Breast epithelium (tissue), 3 donors: ENCODE data around the gene NUP107.

Source experiments
- POLR2A ChIP-seq: fragments of 450-650 bp; IDR thresholded peaks from one replicate; pipeline ENCODE4 v1.6.1; 2016; ENCODE audit warnings: antibody characterized with exemption, mild to moderate bottlenecking, moderate library complexity
- TF ChIP-seq, protein P1 (sequence below), 3 donors: fragments of 450-650 bp; IDR thresholded peaks; one replicate each; pipeline ENCODE4 v1.5.1; 2016 to 2017; ENCODE audit warnings: antibody characterized with exemption in 3 of 3, mild to moderate bottlenecking in 3 of 3, moderate library complexity in 3 of 3

GRCh38 chr12:68646484-68646883 lies 40.3 kb upstream of the NUP107 start:
- TF ChIP-seq, protein P1, sequence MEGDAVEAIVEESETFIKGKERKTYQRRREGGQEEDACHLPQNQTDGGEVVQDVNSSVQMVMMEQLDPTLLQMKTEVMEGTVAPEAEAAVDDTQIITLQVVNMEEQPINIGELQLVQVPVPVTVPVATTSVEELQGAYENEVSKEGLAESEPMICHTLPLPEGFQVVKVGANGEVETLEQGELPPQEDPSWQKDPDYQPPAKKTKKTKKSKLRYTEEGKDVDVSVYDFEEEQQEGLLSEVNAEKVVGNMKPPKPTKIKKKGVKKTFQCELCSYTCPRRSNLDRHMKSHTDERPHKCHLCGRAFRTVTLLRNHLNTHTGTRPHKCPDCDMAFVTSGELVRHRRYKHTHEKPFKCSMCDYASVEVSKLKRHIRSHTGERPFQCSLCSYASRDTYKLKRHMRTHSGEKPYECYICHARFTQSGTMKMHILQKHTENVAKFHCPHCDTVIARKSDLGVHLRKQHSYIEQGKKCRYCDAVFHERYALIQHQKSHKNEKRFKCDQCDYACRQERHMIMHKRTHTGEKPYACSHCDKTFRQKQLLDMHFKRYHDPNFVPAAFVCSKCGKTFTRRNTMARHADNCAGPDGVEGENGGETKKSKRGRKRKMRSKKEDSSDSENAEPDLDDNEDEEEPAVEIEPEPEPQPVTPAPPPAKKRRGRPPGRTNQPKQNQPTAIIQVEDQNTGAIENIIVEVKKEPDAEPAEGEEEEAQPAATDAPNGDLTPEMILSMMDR (IDR thresholded peaks at IDR 0.05) = no peak
- no peak for TF ChIP-seq POLR2A
